Keratinocyte (primary cell): Measurements from ENCODE around the gene WLS. TPM values are rescaled to one million over a fixed set of nuclear protein-coding genes. Genes with fewer than 3 reads are reported as not detected.

Experiments
- DNase-seq: peaks from one replicate; pipeline ENCODE4 v3.0.0-alpha.2; 2011; ENCODE audit warnings: low read depth, missing footprints, low spot score
- FAIRE-seq: peaks from 2 replicates; lab custom pipeline; 2011; peaks lifted over from hg19 to GRCh38; lab: Jason Lieb, UNC
- H2AFZ ChIP-seq: 2 replicates; pipeline ENCODE4 v1.6.0; 2012; ENCODE audit warnings: low read length, control low read depth, inconsistent platforms; ENCODE audit not compliant: control insufficient read depth
- H3K27ac ChIP-seq: 2 replicates; pipeline ENCODE4 v1.5.1; 2011; ENCODE audit warnings: low read length; ENCODE audit not compliant: control insufficient read depth, insufficient read depth
- H3K27me3 ChIP-seq: 3 replicates; pipeline ENCODE4 v1.6.0; 2011; ENCODE audit warnings: low read length; ENCODE audit not compliant: control insufficient read depth, insufficient read depth; ENCODE audit errors: extremely low read depth
- H3K36me3 ChIP-seq, 2 experiments: 2 replicates in 1 of 2; 3 replicates in 1 of 2; pipeline ENCODE4 v1.5.1; 2011; ENCODE audit warnings: low read length in 2 of 2, mild to moderate bottlenecking in 1 of 2; ENCODE audit not compliant: control insufficient read depth in 2 of 2, insufficient read depth in 2 of 2; ENCODE audit errors: extremely low read depth in 1 of 2
- H3K4me1 ChIP-seq: 3 replicates; pipeline ENCODE4 v1.5.1; 2011; ENCODE audit warnings: low read length; ENCODE audit not compliant: control insufficient read depth, insufficient read depth; ENCODE audit errors: extremely low read depth
- H3K4me2 ChIP-seq: 3 replicates; pipeline ENCODE4 v1.6.0; 2011; ENCODE audit warnings: low read depth, low read length; ENCODE audit not compliant: control insufficient read depth, insufficient read depth; ENCODE audit errors: extremely low read depth
- H3K4me3 ChIP-seq, 3 experiments: fragments of 200-600 bp in 1 of 3; sonication (generic) in 1 of 3; 2 replicates in 2 of 3; 3 replicates in 1 of 3; pipeline ENCODE4 v1.5.1; 2011 to 2016; ENCODE audit warnings: low read length in 3 of 3, mild to moderate bottlenecking in 3 of 3, control low read depth in 2 of 3, inconsistent platforms in 1 of 3, low read depth in 1 of 3, mixed read lengths in 1 of 3, mixed run types in 1 of 3, moderate library complexity in 1 of 3; ENCODE audit not compliant: control insufficient read depth in 2 of 3, insufficient read depth in 2 of 3; ENCODE audit errors: extremely low read depth in 1 of 3
- H3K79me2 ChIP-seq: 2 replicates; pipeline ENCODE4 v1.6.0; 2012; ENCODE audit warnings: low read length; ENCODE audit not compliant: control insufficient read depth, insufficient read depth
- H3K9ac ChIP-seq: 3 replicates; pipeline ENCODE4 v1.6.0; 2011; ENCODE audit warnings: low read length; ENCODE audit not compliant: control insufficient read depth, insufficient read depth; ENCODE audit errors: extremely low read depth
- H3K9me1 ChIP-seq: 3 replicates; pipeline ENCODE4 v1.6.0; 2011; ENCODE audit warnings: low read length; ENCODE audit not compliant: control insufficient read depth, insufficient read depth; ENCODE audit errors: extremely low read depth
- H3K9me3 ChIP-seq: 2 replicates; pipeline ENCODE4 v1.5.1; 2012; ENCODE audit warnings: low read depth, low read length; ENCODE audit not compliant: control insufficient read depth
- H4K20me1 ChIP-seq: 3 replicates; pipeline ENCODE4 v1.6.0; 2011; ENCODE audit warnings: low read length; ENCODE audit not compliant: control insufficient read depth, insufficient read depth; ENCODE audit errors: extremely low read depth
- EZH2 ChIP-seq: IDR thresholded peaks from one replicate; pipeline ENCODE4 v1.6.1; 2012; ENCODE audit warnings: inconsistent platforms, mild to moderate bottlenecking, low read length, moderate library complexity
- dilution Hi-C: fragments of 300-500 bp; cut with MboI; formaldehyde crosslinking; loops from one replicate; pipeline ENCODE4 v1.7.0; 2020; ENCODE audit warnings: low sequenced_read_pairs; ENCODE audit not compliant: extremely low pct_ligation_motif_present
- polyA plus RNA-seq, 5 experiments: library from polyadenylated mRNA; depleted of rRNA in 3 of 5; stranded (reverse) in 3 of 5; stranded (forward) in 1 of 5; unstranded in 1 of 5; fragments of >200 nt; gene quantifications; 1 replicate in 1 of 5; 2 replicates in 3 of 5; 3 replicates in 1 of 5; pipeline versions ENCODE4 v1.2.1 to v1.2.3, GENCODE V29; 2011 to 2012; ENCODE audit warnings: missing spikeins in 2 of 5, low read depth in 1 of 5, low replicate concordance in 1 of 5
- TF ChIP-seq, protein P1 (sequence below), 3 experiments: IDR thresholded peaks in 1 of 3; conservative IDR thresholded peaks in 1 of 3; optimal IDR thresholded peaks in 1 of 3; 2 replicates in 2 of 3; 3 replicates in 1 of 3; pipeline versions ENCODE3 to v1.5.1; 2011; ENCODE audit warnings: low read length in 3 of 3, mild to moderate bottlenecking in 3 of 3, moderate library complexity in 2 of 3, control low read depth in 1 of 3, inconsistent platforms in 1 of 3; ENCODE audit not compliant: insufficient read depth in 2 of 3; ENCODE audit errors: extremely low read depth in 1 of 3

Gene WLS
- polyA plus RNA-seq, 1 donor (not counting 4 experiments of a cell fraction or from before 2014, with no cell fraction given) = 92.4 TPM

DNA sequence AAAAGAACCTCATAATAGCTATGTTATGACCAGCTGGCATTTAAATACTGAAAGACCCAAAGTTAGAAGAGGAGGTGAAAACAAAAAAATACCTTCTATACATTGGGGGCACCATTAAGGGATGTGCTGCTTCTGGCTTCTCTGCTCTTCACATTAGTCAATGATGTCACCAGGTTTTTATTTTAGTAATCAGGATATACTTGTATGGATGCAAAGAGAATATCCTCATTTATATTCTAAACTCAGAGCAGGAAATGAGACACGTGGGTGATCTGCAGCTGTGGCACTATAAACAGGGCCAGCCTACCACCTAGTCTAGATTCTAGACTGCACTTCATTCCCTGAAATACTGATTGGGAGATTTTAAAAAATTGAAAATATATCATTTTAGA is 51.2 kb downstream of the WLS start:
- no peak for FAIRE-seq

DNA sequence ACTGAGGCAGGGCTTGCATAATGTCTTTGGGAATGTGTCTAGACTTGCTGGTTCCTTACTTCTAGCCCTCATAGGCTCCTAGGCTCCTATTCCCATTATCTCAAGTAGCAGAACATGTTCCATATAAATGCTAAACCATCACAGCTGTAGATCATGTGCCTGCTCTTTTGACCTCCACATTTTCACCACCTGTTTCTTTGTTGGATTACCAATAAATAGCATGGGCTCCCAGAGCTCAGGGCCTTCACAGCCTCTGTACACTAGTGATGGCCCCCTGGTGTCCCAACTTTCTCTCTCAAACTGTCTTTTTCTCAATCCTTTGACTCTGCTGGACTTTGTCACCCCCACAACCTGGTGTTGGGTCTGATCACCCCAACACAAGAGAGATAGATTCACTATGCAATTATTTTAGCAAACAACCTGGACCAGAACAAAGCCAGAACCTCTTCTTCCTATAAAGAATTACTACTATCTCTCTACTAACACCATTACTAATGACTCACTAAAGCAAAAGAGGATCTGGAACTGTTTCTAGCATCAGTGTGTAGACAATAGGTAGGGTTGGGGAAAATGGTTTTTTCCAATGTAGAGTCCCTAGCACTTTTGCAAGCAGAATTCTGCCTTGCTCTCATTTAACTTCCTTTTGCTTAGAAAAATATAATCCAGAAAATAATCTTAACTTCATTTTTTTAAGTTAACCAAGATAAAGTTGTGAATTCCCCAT is 51.7 kb downstream of the WLS start:
- no peak for DNase-seq
- no peak overlapping the region for H3K4me2 ChIP-seq
- peaks cover 14% of the 10 kb centered on the region for H3K4me1 ChIP-seq
- no peak overlapping the region for H3K4me3 ChIP-seq
- no peak for TF ChIP-seq EZH2
- TF ChIP-seq, protein P1, sequence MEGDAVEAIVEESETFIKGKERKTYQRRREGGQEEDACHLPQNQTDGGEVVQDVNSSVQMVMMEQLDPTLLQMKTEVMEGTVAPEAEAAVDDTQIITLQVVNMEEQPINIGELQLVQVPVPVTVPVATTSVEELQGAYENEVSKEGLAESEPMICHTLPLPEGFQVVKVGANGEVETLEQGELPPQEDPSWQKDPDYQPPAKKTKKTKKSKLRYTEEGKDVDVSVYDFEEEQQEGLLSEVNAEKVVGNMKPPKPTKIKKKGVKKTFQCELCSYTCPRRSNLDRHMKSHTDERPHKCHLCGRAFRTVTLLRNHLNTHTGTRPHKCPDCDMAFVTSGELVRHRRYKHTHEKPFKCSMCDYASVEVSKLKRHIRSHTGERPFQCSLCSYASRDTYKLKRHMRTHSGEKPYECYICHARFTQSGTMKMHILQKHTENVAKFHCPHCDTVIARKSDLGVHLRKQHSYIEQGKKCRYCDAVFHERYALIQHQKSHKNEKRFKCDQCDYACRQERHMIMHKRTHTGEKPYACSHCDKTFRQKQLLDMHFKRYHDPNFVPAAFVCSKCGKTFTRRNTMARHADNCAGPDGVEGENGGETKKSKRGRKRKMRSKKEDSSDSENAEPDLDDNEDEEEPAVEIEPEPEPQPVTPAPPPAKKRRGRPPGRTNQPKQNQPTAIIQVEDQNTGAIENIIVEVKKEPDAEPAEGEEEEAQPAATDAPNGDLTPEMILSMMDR (optimal IDR thresholded peaks at IDR 0.05 in 1 of 3, IDR thresholded peaks at IDR 0.05 in 1 of 3, conservative IDR thresholded peaks at IDR 0.05 in 1 of 3; ENCODE audit: extremely low read depth in 1 of 3, insufficient read depth in 2 of 3, low read length in 3 of 3) = no peak
- H3K27ac ChIP-seq = no peak overlapping the region
- H3K9me3 ChIP-seq = no peaks in the 10 kb centered on the region
- H4K20me1 ChIP-seq = no peaks in the 10 kb centered on the region
- H3K79me2 ChIP-seq = no peaks in the 10 kb centered on the region
- FAIRE-seq = no peak
- no peak overlapping the region for H2AFZ ChIP-seq
- no peaks in the 10 kb centered on the region for H3K27me3 ChIP-seq
- peaks cover 1 to 6% of the 10 kb centered on the region in 2 experiments for H3K36me3 ChIP-seq
- H3K9ac ChIP-seq = no peak overlapping the region
- no peaks in the 10 kb centered on the region for H3K9me1 ChIP-seq
- dilution Hi-C loops = no loop called here

More for the DNA sequence above, 51.2 kb downstream of the WLS start:
- no peaks in the 10 kb centered on the region for H3K79me2 ChIP-seq
- H4K20me1 ChIP-seq = no peaks in the 10 kb centered on the region
- H3K4me1 ChIP-seq = peaks cover 19% of the 10 kb centered on the region
- H3K9me1 ChIP-seq = no peaks in the 10 kb centered on the region
- H3K27me3 ChIP-seq = no peaks in the 10 kb centered on the region
- no peak overlapping the region for H3K4me3 ChIP-seq
- peaks cover 1 to 6% of the 10 kb centered on the region in 2 experiments for H3K36me3 ChIP-seq
- no peak for DNase-seq
- no peak overlapping the region for H3K4me2 ChIP-seq
- no peak overlapping the region for H3K27ac ChIP-seq
- no peak overlapping the region for H2AFZ ChIP-seq
- dilution Hi-C loops = no loop called here
- no peaks in the 10 kb centered on the region for H3K9me3 ChIP-seq
- TF ChIP-seq, protein P1 (optimal IDR thresholded peaks at IDR 0.05 in 1 of 3, IDR thresholded peaks at IDR 0.05 in 1 of 3, conservative IDR thresholded peaks at IDR 0.05 in 1 of 3; ENCODE audit: extremely low read depth in 1 of 3, insufficient read depth in 2 of 3, low read length in 3 of 3) = no peak
- TF ChIP-seq EZH2 = no peak
- no peak overlapping the region for H3K9ac ChIP-seq
